Measurements from ENCODE around the gene AFF2. TPM values are rescaled to one million over a fixed set of nuclear protein-coding genes. Genes with fewer than 3 reads are reported as not detected.

The AFF2 gene
- total RNA-seq, 3 donors from 2014 or later (not counting 1 experiment from before 2014, with no cell fraction given) = 0.24 to 4.8 (median 0.79) TPM

DNA sequence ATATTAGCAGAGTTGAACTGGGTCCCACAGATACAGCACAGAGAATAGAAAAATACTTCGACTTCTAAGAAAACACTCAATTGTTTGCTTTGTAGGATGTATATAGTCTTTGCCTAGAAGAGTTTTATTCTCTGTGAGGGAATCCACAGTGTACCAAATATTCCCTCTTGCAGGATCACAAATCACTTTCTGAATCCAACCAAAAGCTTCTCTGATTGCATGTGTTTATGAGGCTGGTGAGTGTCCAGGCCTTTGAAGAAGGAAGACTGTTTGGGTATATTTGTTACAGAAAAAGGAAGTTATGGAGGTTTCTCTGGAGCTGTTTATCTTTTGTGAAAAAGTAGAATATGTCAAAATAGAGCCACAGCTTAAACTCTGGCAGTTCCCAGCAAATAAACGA is 423.2 kb downstream of the AFF2 start:
- no CpG with 5 or more reads among the region's 2 CpGs for WGBS (ENCODE audit: insufficient coverage)
- intact Hi-C loops (cut with micrococcal nuclease) = no loop called here
- Mint-ChIP-seq H3K4me1 (no peaks in the 10 kb centered on the region), H3K36me3 (no peaks in the 10 kb centered on the region), H3K4me3 (no peak overlapping the region), H3K9me3 (no peaks in the 10 kb centered on the region), H3K27me3 (ENCODE audit: low read depth in 2 of 2) (peaks cover 0 to 11% of the 10 kb centered on the region in 2 donors), H3K27ac (no peak overlapping the region)
- Histone ChIP-seq H3K36me3 (ENCODE audit: control insufficient read depth, insufficient read depth, low read length) (no peaks in the 10 kb centered on the region), H3K27ac (ENCODE audit: low read length) (no peak overlapping the region), H3K9me3 (ENCODE audit: control insufficient read depth, insufficient read depth, low read length) (no peaks in the 10 kb centered on the region), H3K27me3 (ENCODE audit: control insufficient read depth, insufficient read depth, low read length) (no peaks in the 10 kb centered on the region), H3K4me3 (ENCODE audit: low read length) (no peak overlapping the region), H3K4me1 (ENCODE audit: control insufficient read depth, insufficient read depth, low read length) (no peaks in the 10 kb centered on the region)
- DNase-seq = no peak
- no peak for ATAC-seq
- TF ChIP-seq, protein P1, sequence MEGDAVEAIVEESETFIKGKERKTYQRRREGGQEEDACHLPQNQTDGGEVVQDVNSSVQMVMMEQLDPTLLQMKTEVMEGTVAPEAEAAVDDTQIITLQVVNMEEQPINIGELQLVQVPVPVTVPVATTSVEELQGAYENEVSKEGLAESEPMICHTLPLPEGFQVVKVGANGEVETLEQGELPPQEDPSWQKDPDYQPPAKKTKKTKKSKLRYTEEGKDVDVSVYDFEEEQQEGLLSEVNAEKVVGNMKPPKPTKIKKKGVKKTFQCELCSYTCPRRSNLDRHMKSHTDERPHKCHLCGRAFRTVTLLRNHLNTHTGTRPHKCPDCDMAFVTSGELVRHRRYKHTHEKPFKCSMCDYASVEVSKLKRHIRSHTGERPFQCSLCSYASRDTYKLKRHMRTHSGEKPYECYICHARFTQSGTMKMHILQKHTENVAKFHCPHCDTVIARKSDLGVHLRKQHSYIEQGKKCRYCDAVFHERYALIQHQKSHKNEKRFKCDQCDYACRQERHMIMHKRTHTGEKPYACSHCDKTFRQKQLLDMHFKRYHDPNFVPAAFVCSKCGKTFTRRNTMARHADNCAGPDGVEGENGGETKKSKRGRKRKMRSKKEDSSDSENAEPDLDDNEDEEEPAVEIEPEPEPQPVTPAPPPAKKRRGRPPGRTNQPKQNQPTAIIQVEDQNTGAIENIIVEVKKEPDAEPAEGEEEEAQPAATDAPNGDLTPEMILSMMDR (IDR thresholded peaks at IDR 0.05) = no peak

DNA sequence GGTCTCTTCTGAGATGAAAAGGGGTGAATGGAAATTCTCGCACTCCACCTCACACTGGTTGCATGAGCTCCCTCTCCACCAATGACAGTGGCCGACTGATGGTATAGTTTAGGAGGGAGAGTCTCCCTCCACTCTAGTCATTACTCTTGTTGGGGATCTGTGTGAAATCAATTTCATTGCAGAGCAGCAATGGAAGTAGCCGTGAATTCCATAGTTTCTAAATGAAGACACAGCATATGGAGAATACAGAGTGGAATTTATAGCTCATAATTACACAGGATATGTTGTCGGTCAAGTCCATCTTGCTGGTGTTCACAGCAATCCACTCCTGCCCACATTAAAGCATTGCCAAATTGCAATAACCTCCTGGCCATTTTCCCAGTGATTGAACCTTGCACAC is 426.0 kb downstream of the AFF2 start:
- no peak overlapping the region for H3K27ac Mint-ChIP-seq
- 100% methylated on average over 1 of the region's 4 CpGs for WGBS (ENCODE audit: insufficient coverage)
- H3K4me3 Mint-ChIP-seq = no peak overlapping the region

DNA sequence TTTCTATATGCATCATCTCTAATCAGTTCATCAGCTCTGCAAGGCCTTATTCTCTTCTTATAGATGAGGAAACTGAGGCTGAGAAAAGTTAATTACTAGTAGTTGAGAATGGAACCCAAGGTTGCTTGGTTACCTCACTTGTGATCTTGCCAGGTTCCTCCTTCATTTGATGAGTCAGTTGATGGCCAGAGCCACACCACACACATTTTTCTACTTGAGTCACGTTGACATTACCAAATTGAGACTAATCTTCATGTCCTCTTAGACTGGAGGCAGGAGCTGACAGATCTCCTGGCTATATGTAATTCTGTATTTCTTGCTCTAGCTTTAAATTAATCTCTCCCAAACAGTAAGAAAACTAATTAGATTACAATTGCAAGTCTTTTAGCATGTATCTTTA is 428.4 kb downstream of the AFF2 start:
- no peak overlapping the region for H3K4me3 Mint-ChIP-seq
- H3K27ac ChIP-seq (ENCODE audit: low read length) = no peak overlapping the region
- intact Hi-C loops (cut with micrococcal nuclease) = no loop called here
- H3K27me3 ChIP-seq (ENCODE audit: control insufficient read depth, insufficient read depth, low read length) = no peaks in the 10 kb centered on the region
- H3K4me3 ChIP-seq (ENCODE audit: low read length) = no peak overlapping the region
- no peak for ATAC-seq
- H3K9me3 Mint-ChIP-seq = no peaks in the 10 kb centered on the region
- WGBS (ENCODE audit: insufficient coverage) = 67% methylated on average over 1 of the region's 1 CpG
- H3K27me3 Mint-ChIP-seq (ENCODE audit: low read depth in 2 of 2) = no peaks in the 10 kb centered on the region
- H3K36me3 ChIP-seq (ENCODE audit: control insufficient read depth, insufficient read depth, low read length) = no peaks in the 10 kb centered on the region
- no peak for DNase-seq
- H3K9me3 ChIP-seq (ENCODE audit: control insufficient read depth, insufficient read depth, low read length) = no peaks in the 10 kb centered on the region
- no peaks in the 10 kb centered on the region for H3K4me1 ChIP-seq (ENCODE audit: control insufficient read depth, insufficient read depth, low read length)
- no peaks in the 10 kb centered on the region for H3K4me1 Mint-ChIP-seq
- H3K27ac Mint-ChIP-seq = no peak overlapping the region
- H3K36me3 Mint-ChIP-seq = no peaks in the 10 kb centered on the region
- TF ChIP-seq, protein P1 (IDR thresholded peaks at IDR 0.05) = no peak

More for the DNA sequence above, 426.0 kb downstream of the AFF2 start:
- Histone ChIP-seq H3K27ac (ENCODE audit: low read length) (no peak overlapping the region), H3K4me1 (ENCODE audit: control insufficient read depth, insufficient read depth, low read length) (no peaks in the 10 kb centered on the region), H3K27me3 (ENCODE audit: control insufficient read depth, insufficient read depth, low read length) (no peaks in the 10 kb centered on the region), H3K36me3 (ENCODE audit: control insufficient read depth, insufficient read depth, low read length) (no peaks in the 10 kb centered on the region), H3K4me3 (ENCODE audit: low read length) (no peak overlapping the region), H3K9me3 (ENCODE audit: control insufficient read depth, insufficient read depth, low read length) (no peaks in the 10 kb centered on the region)
- Mint-ChIP-seq H3K4me1 (no peaks in the 10 kb centered on the region), H3K9me3 (no peaks in the 10 kb centered on the region), H3K27me3 (ENCODE audit: low read depth in 2 of 2) (peaks cover 0 to 11% of the 10 kb centered on the region in 2 donors), H3K36me3 (no peaks in the 10 kb centered on the region)
- intact Hi-C loops (cut with micrococcal nuclease) = no loop called here
- TF ChIP-seq, protein P1 (IDR thresholded peaks at IDR 0.05) = no peak
- DNase-seq (no peak), ATAC-seq (no peak)

DNA sequence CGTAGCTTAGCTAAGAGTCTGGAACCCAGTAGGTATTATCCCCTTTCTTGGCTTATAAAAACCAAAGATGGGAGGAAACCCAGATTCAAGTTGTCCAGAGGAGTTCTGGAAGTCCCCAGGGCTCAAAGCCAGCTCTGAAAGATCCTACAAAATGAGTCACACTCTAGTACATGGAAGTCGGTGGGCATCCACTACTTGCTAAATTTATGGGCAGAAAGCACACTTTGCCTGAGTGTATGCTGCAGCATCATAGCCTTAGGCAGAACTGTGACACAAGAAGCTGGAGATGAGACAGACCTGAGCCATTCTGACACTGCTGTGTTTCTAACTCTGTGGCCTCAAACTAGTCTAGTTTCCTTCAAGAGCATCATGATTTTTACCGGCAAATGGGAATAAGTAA is 429.3 kb downstream of the AFF2 start:
- Mint-ChIP-seq H3K4me3 (no peak overlapping the region), H3K4me1 (no peaks in the 10 kb centered on the region), H3K9me3 (no peaks in the 10 kb centered on the region), H3K27ac (no peak overlapping the region), H3K27me3 (ENCODE audit: low read depth in 2 of 2) (no peaks in the 10 kb centered on the region), H3K36me3 (no peaks in the 10 kb centered on the region)
- Histone ChIP-seq H3K36me3 (ENCODE audit: control insufficient read depth, insufficient read depth, low read length) (no peaks in the 10 kb centered on the region), H3K4me1 (ENCODE audit: control insufficient read depth, insufficient read depth, low read length) (no peaks in the 10 kb centered on the region), H3K4me3 (ENCODE audit: low read length) (no peak overlapping the region), H3K27me3 (ENCODE audit: control insufficient read depth, insufficient read depth, low read length) (no peaks in the 10 kb centered on the region), H3K9me3 (ENCODE audit: control insufficient read depth, insufficient read depth, low read length) (no peaks in the 10 kb centered on the region), H3K27ac (ENCODE audit: low read length) (no peak overlapping the region)
- intact Hi-C loops (cut with micrococcal nuclease) = no loop called here
- 84% methylated on average over 3 of the region's 3 CpGs for WGBS (ENCODE audit: insufficient coverage)
- TF ChIP-seq, protein P1 (IDR thresholded peaks at IDR 0.05) = no peak
- no peak for ATAC-seq
- no peak for DNase-seq
